Kidney (tissue), 14 donors: ENCODE data around the gene XRRA1. TPM values are rescaled to one million over a fixed set of nuclear protein-coding genes. Genes with fewer than 3 reads are reported as not detected.

ENCODE experiments used
- DNase-seq, 5 donors: peaks; one replicate each; pipeline ENCODE4 v3.0.0-alpha.2; 2013 to 2020
- FAIRE-seq: peaks from 2 replicates; lab custom pipeline; 2012; peaks lifted over from hg19 to GRCh38; lab: Jason Lieb, UNC
- H3K27ac ChIP-seq, 2 donors: one replicate each; pipeline ENCODE4 v1.7.0; 2013; ENCODE audit warnings: low read depth in 2 of 2, low read length in 2 of 2, inconsistent platforms in 1 of 2
- H3K27me3 ChIP-seq: one replicate; pipeline ENCODE4 v1.7.1; 2013; ENCODE audit warnings: low read length, inconsistent platforms; ENCODE audit not compliant: control insufficient read depth, insufficient read depth
- H3K36me3 ChIP-seq, 3 donors: one replicate each; pipeline versions ENCODE4 v1.7.0 to v1.7.1; 2013; ENCODE audit warnings: low read length in 3 of 3, control low read depth in 1 of 3, inconsistent platforms in 1 of 3; ENCODE audit not compliant: insufficient read depth in 3 of 3, control insufficient read depth in 2 of 3
- H3K4me1 ChIP-seq, 3 donors: one replicate each; pipeline versions ENCODE4 v1.7.0 to v1.7.1; 2013; ENCODE audit warnings: low read length in 3 of 3, inconsistent platforms in 1 of 3, low read depth in 1 of 3; ENCODE audit not compliant: control insufficient read depth in 2 of 3, insufficient read depth in 2 of 3
- H3K4me3 ChIP-seq, 3 donors: one replicate each; pipeline versions ENCODE4 v1.7.0 to v1.8.1; 2013; ENCODE audit warnings: low read length in 3 of 3, control low read depth in 1 of 3, inconsistent platforms in 1 of 3
- H3K9ac ChIP-seq, 3 donors: one replicate each; pipeline versions ENCODE4 v1.7.0 to v1.7.1; 2013; ENCODE audit warnings: low read length in 3 of 3, control low read depth in 1 of 3, inconsistent platforms in 1 of 3
- H3K9me3 ChIP-seq, 3 donors: one replicate each; pipeline versions ENCODE4 v1.7.0 to v1.7.1; 2013; ENCODE audit warnings: low read length in 3 of 3, control low read depth in 1 of 3, inconsistent platforms in 1 of 3; ENCODE audit not compliant: control insufficient read depth in 2 of 3, insufficient read depth in 1 of 3
- intact Hi-C: fragments of 100-400 bp; cut with DNase I; formaldehyde crosslinking; loops from one replicate; pipeline ENCODE4 v1.11.1; 2022
- polyA plus RNA-seq: library from polyadenylated mRNA; stranded (reverse); fragments of 350-450 nt; fragmentation: Illumina TruSeq; extraction: RNeasy Lipid Tissue Mini Kit (QIAGEN cat#74804); gene quantifications from one replicate; pipeline ENCODE4 v1.2.3, GENCODE V29; 2014; ENCODE audit warnings: low read depth, low replicate concordance; ENCODE audit not compliant: insufficient read depth
- total RNA-seq: library from RNA; stranded (reverse); fragmentation: NEBNext Ultra II Directional; extraction: Animal tissue kit (Norgen Biotek cat#: 25700); gene quantifications from one replicate; pipeline ENCODE4 v1.2.1, GENCODE V29; 2021
- TF ChIP-seq, protein P1 (sequence below): IDR thresholded peaks from 3 replicates; pipeline ENCODE4 v1.5.1; 2012; ENCODE audit warnings: mild to moderate bottlenecking, moderate library complexity, borderline replicate concordance; ENCODE audit not compliant: insufficient read depth; ENCODE audit errors: extremely low read depth
- donor health status: control.
- donor health status: control.
- donor health status: control.
- donor health status: control.
- donor health status: control.
- donor health status: DM: yes; HTN: yes; CAD: no.
- donor health status: Normal renal cell carcinoma (clear cell type).

Gene XRRA1
- total and polyA plus RNA-seq, 2 donors from 2014 or later = 2.6 to 14.6 TPM

DNA sequence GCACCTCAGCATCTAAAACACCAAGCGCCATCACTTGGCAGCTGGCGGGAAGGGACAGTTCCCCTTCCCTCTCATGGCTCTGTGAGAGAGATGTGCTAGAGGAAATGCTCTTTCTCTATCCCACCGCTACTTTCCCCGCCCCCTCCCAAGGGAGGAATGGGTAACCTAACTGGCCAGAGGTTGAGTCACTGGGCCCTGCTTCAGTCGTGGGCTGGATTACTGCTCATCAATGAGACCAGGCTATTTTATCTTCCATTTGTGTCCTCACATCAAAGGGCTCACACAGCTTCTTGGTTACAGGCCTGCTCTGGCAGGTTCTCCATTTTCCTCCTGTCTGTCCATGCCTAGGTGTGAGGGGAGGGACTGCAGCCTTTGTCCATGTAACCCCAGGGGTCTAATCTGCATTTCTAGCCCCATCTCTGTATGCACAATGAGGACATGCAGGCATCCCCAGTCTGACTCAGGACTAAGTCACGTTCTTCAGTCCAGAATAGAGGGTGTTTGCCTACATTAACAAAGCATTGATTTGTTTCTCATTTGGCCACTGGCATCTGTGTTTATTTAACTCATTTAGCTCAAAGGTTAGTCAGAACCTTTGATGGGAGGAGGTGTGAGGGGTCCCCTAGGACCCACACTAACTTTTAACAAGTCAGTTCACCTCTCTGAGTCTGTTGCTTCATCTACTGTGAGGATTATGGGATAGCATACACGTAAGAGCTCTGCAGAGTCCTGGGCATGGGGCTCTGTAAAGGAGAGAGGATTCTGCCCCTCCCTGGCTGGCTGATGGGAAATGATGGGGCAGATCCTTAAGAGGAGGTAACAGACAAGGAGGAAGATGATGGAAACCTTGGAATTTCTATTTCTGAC lies 99.1 kb downstream of the XRRA1 start:
- H3K9me3 ChIP-seq = no peaks in the 10 kb centered on the region
- TF ChIP-seq, protein P1, sequence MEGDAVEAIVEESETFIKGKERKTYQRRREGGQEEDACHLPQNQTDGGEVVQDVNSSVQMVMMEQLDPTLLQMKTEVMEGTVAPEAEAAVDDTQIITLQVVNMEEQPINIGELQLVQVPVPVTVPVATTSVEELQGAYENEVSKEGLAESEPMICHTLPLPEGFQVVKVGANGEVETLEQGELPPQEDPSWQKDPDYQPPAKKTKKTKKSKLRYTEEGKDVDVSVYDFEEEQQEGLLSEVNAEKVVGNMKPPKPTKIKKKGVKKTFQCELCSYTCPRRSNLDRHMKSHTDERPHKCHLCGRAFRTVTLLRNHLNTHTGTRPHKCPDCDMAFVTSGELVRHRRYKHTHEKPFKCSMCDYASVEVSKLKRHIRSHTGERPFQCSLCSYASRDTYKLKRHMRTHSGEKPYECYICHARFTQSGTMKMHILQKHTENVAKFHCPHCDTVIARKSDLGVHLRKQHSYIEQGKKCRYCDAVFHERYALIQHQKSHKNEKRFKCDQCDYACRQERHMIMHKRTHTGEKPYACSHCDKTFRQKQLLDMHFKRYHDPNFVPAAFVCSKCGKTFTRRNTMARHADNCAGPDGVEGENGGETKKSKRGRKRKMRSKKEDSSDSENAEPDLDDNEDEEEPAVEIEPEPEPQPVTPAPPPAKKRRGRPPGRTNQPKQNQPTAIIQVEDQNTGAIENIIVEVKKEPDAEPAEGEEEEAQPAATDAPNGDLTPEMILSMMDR = no peak
- H3K27me3 ChIP-seq = no peaks in the 10 kb centered on the region
- H3K4me3 ChIP-seq = no peak overlapping the region
- DNase-seq (no peak), FAIRE-seq (no peak)
- intact Hi-C loops = loop anchor here (10.0 kb wide), 1 partner anchor 55 kb away; no protein-coding TSS in a partner anchor
- H3K27ac ChIP-seq = no peak overlapping the region
- H3K4me1 ChIP-seq = no peaks in the 10 kb centered on the region
- H3K9ac ChIP-seq = no peak overlapping the region
- H3K36me3 ChIP-seq = peaks cover 3 to 32% (median 21%) of the 10 kb centered on the region in 3 donors

DNA sequence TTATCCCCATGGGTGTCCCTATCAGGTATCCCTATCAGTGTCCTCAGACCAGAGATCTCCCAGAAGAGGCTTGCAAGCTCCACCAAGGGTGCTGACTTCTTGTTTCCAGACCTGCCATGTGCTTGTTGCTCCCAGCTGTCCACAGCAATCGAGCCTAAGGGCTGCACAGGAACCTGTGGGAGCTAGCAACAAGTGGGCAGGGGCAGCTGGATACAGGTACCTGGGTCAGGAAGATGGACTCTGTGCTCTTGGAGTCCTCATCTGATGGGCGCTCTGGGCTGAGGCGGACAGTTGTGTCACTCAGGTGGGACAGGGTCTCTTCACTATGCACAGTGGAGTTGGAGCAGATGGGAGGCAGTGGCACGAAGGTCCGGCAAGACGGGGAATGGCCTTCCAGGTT lies 101.0 kb downstream of the XRRA1 start:
- Histone ChIP-seq H3K9me3 (no peaks in the 10 kb centered on the region), H3K27me3 (no peaks in the 10 kb centered on the region), H3K27ac (no peak overlapping the region), H3K36me3 (peaks cover 0 to 47% (median 34%) of the 10 kb centered on the region in 3 donors), H3K4me1 (no peaks in the 10 kb centered on the region), H3K4me3 (no peak overlapping the region), H3K9ac (no peak overlapping the region)
- DNase-seq (no peak), FAIRE-seq (no peak)
- TF ChIP-seq, protein P1 = no peak
- intact Hi-C loops = no loop called here

DNA sequence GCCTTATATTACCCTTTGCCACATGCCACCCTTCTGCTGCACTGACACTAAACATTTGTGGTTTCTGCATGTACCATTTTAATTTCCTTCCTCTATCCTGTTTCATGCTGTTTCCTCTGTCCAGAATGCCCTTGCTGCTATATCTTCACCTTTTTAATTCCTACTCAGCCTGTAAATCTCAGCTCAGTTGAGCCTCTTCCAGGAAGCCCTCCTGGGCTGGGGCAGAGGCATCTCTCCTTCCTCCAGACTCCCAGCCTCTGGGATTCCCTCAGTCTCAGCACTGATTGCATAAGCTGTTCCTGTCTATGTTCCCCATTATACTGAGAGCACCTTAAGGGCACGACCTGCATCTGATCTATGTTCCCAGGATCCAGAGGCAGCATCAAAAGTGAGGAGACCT lies 101.5 kb downstream of the XRRA1 start:
- intact Hi-C loops = no loop called here
- TF ChIP-seq, protein P1 = no peak
- Histone ChIP-seq H3K27me3 (no peaks in the 10 kb centered on the region), H3K4me3 (no peak overlapping the region), H3K36me3 (peaks cover 0 to 52% (median 35%) of the 10 kb centered on the region in 3 donors), H3K9ac (no peak overlapping the region), H3K4me1 (no peaks in the 10 kb centered on the region), H3K27ac (no peak overlapping the region), H3K9me3 (no peaks in the 10 kb centered on the region)
- DNase-seq (no peak), FAIRE-seq (no peak)
